ENCODE measurements around the gene COL4A4. TPM values are rescaled to one million over a fixed set of nuclear protein-coding genes. Genes with fewer than 3 reads are reported as not detected.

The COL4A4 gene
- total RNA-seq, 5 donors from 2014 or later (not counting 1 experiment from before 2014, with no cell fraction given), result 0.08 to 0.28 (median 0.20) TPM

DNA sequence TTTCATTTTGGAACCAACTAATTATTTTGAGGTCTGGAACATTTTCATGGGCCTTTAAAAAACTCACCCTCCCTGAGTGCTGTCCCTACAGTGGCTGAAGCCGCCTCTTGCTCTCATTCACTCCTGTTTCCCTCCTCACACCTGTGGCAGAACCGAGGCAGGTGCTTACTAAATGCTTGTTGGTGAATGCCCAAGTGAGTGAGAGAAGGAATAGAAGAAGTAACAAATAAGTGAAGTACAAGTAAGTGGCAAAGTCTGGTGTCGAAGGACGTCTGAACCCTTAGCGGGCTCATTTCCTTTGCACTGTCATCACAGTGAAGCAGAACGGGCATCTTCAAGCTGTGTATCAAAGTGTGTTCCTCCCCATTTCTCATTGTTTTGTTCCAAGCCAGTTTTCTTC lies 192.9 kb downstream of the COL4A4 start:
- no peaks in the 10 kb centered on the region for H3K27me3 ChIP-seq (replicated peaks in 1 of 2; ENCODE audit: control insufficient read depth in 2 of 2, extremely low read depth in 1 of 2, insufficient read depth in 2 of 2, low read length in 1 of 2)
- peak overlapping the region; percentile 26 to 82 for H3K27ac Mint-ChIP-seq
- POLR2A ChIA-PET, result no interaction called here
- no peaks in the 10 kb centered on the region for H3K9me3 Mint-ChIP-seq
- peaks cover 26 to 46% (median 33%) of the 10 kb centered on the region in 3 donors for H3K4me1 Mint-ChIP-seq
- H3K27ac ChIP-seq (ENCODE audit: low read length), result no peak overlapping the region
- 34% methylated on average over 4 of the region's 6 CpGs for WGBS (ENCODE audit: insufficient coverage)
- peak in 1 of 4 experiments; percentile 63 for ATAC-seq (replicated peaks in 1 of 4)
- peaks cover 0 to 9% of the 10 kb centered on the region in 2 experiments for H3K4me1 ChIP-seq (ENCODE audit: control insufficient read depth in 1 of 2, extremely low read depth in 1 of 2, insufficient read depth in 2 of 2, low read length in 2 of 2)
- H3K4me3 Mint-ChIP-seq, result peak overlapping the region in 2 of 3 donors; percentile 43 to 66
- H3K36me3 Mint-ChIP-seq, result peaks cover 50% of the 10 kb centered on the region
- H3K9me3 ChIP-seq, result no peaks in the 10 kb centered on the region
- CTCF ChIA-PET, result no interaction called here
- no peaks in the 10 kb centered on the region for H3K27me3 Mint-ChIP-seq
- peak in 1 of 35 experiments; percentile 10 for DNase-seq
- no peak overlapping the region for H3K4me3 ChIP-seq (ENCODE audit: control insufficient read depth in 1 of 2, extremely low read depth in 1 of 2, low read length in 1 of 2)
- no peaks in the 10 kb centered on the region for H3K36me3 ChIP-seq (ENCODE audit: control insufficient read depth in 2 of 2, extremely low read depth in 1 of 2, insufficient read depth in 1 of 2, low read length in 1 of 2)

DNA sequence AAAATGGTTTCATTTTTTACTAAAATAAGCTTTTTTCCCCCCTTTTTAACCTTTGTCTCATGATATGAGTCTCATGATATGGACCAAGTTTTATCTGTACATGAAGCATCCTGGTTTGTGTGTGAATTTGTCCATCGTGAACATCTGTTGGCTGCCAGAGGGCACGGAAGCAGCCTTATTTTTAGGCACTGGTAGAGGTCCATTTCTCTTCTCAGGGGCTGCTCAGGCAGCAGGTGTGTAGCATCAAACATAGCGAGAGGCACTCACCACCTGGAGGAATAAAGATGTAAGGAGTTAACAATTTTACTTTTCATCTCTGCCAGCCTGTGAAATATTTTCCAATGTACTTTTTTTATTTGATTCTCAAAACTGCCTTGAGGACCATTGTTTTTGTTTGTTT lies 193.6 kb downstream of the COL4A4 start:
- Mint-ChIP-seq H3K4me1 (peaks cover 26 to 43% (median 33%) of the 10 kb centered on the region in 3 donors), H3K9me3 (no peaks in the 10 kb centered on the region), H3K4me3 (peak overlapping the region in 2 of 3 donors; percentile 10 to 66), H3K27me3 (no peaks in the 10 kb centered on the region), H3K36me3 (peaks cover 46% of the 10 kb centered on the region), H3K27ac (peak overlapping the region in 1 of 2 donors; percentile 32)
- ATAC-seq (replicated peaks in 1 of 4) (no peak), DNase-seq (no peak)
- ChIA-PET POLR2A (no interaction called here), CTCF (interaction anchor here in 1 of 2 donors (0.6 kb wide), 1 partner anchor 177 kb away, joined by 3 read pairs; no protein-coding TSS in a partner anchor)
- Histone ChIP-seq H3K36me3 (ENCODE audit: control insufficient read depth in 2 of 2, extremely low read depth in 1 of 2, insufficient read depth in 1 of 2, low read length in 1 of 2) (no peaks in the 10 kb centered on the region), H3K4me1 (ENCODE audit: control insufficient read depth in 1 of 2, extremely low read depth in 1 of 2, insufficient read depth in 2 of 2, low read length in 2 of 2) (peaks cover 0 to 9% of the 10 kb centered on the region in 2 experiments), H3K27ac (ENCODE audit: low read length) (no peak overlapping the region), H3K9me3 (no peaks in the 10 kb centered on the region), H3K27me3 (replicated peaks in 1 of 2; ENCODE audit: control insufficient read depth in 2 of 2, extremely low read depth in 1 of 2, insufficient read depth in 2 of 2, low read length in 1 of 2) (no peaks in the 10 kb centered on the region), H3K4me3 (ENCODE audit: control insufficient read depth in 1 of 2, extremely low read depth in 1 of 2, low read length in 1 of 2) (peak overlapping the region in 1 of 2 donors; percentile 44)
- no CpG with 5 or more reads among the region's 3 CpGs for WGBS (ENCODE audit: insufficient coverage)

DNA sequence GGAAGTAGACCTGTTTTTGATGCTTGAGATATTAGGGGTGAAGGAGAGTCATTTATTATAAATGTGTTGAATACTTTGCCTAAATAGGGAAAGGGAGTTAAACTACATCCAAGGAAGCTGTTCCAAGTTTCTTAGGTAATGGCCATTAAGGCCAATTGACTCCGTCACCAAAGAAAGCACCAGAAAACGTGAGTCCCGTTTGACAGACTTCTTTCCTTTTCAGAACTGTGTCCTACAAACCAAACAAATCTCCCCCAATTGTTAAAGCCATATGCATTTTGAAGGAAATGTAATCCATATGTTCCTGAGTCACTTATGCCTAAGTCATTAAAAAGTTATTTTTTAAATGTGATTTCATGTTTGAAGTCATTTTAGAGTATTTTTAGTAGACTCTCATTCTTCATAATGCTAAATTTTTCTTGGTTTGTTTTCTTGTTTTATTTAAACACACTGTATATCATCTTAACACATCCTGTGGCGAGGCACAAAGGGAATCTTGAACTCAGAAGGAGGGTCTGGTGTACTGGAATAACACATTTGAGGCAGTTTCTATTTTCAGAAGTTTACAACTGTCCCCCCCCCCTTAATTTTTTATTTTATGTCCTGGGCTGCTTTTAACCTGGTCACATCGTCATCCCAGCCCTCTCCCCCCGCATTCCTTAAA lies 194.5 kb downstream of the COL4A4 start:
- peak overlapping the region in 1 of 3 donors; percentile 66 for H3K4me3 Mint-ChIP-seq
- POLR2A ChIA-PET, result no interaction called here

DNA sequence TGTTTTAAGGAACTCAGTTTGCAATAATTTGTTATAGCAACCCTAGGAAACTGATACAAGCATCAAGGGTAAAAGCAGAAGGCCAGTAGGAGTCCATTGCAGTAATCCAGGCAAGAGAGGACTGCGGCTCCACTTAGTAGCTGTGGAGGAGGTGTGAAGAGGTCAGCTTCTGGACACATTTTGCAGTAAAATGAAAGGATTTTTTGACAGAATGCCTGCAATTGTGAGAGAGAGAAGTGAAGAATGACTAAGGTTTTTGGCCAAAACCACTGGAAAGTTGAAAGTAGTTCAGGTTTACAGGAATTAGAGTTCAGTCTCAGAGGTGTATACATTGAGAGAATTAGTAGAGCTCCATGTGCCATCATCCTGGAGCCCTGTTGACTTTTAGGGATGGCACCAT lies 198.6 kb downstream of the COL4A4 start:
- ATAC-seq (replicated peaks in 1 of 4) (no peak), DNase-seq (no peak)
- Mint-ChIP-seq H3K4me1 (peaks cover 11 to 12% (median 12%) of the 10 kb centered on the region in 3 donors), H3K27ac (no peak overlapping the region), H3K9me3 (no peaks in the 10 kb centered on the region), H3K4me3 (no peak overlapping the region), H3K27me3 (no peaks in the 10 kb centered on the region), H3K36me3 (peaks cover 24% of the 10 kb centered on the region)
- H3K36me3 ChIP-seq (ENCODE audit: control insufficient read depth in 2 of 2, extremely low read depth in 1 of 2, insufficient read depth in 1 of 2, low read length in 1 of 2), result no peaks in the 10 kb centered on the region
- H3K27me3 ChIP-seq (replicated peaks in 1 of 2; ENCODE audit: control insufficient read depth in 2 of 2, extremely low read depth in 1 of 2, insufficient read depth in 2 of 2, low read length in 1 of 2), result no peaks in the 10 kb centered on the region
- H3K9me3 ChIP-seq, result no peaks in the 10 kb centered on the region
- H3K4me3 ChIP-seq (ENCODE audit: control insufficient read depth in 1 of 2, extremely low read depth in 1 of 2, low read length in 1 of 2), result no peak overlapping the region
- no peak overlapping the region for H3K27ac ChIP-seq (ENCODE audit: low read length)
- ChIA-PET POLR2A (no interaction called here), CTCF (interaction anchor here in 1 of 2 donors (0.6 kb wide), 1 partner anchor 88 kb away, joined by 3 read pairs; no protein-coding TSS in a partner anchor)
- H3K4me1 ChIP-seq (ENCODE audit: control insufficient read depth in 1 of 2, extremely low read depth in 1 of 2, insufficient read depth in 2 of 2, low read length in 2 of 2), result peaks cover 0 to 5% of the 10 kb centered on the region in 2 experiments
- WGBS (ENCODE audit: insufficient coverage), result 100% methylated on average over 1 of the region's 1 CpG

More for the DNA sequence above, 194.5 kb downstream of the COL4A4 start:
- DNase-seq (no peak), ATAC-seq (replicated peaks in 1 of 4) (no peak)
- CTCF ChIA-PET, result interaction anchor here (0.6 to 0.7 kb wide), 2 partner anchors 167 to 176 kb away, joined by 3 read pairs; no protein-coding TSS in a partner anchor
- H3K4me1 ChIP-seq (ENCODE audit: control insufficient read depth in 1 of 2, extremely low read depth in 1 of 2, insufficient read depth in 2 of 2, low read length in 2 of 2), result peaks cover 0 to 9% of the 10 kb centered on the region in 2 experiments
- no CpG with 5 or more reads among the region's 6 CpGs for WGBS (ENCODE audit: insufficient coverage)
- no peaks in the 10 kb centered on the region for H3K27me3 ChIP-seq (replicated peaks in 1 of 2; ENCODE audit: control insufficient read depth in 2 of 2, extremely low read depth in 1 of 2, insufficient read depth in 2 of 2, low read length in 1 of 2)
- no peaks in the 10 kb centered on the region for H3K36me3 ChIP-seq (ENCODE audit: control insufficient read depth in 2 of 2, extremely low read depth in 1 of 2, insufficient read depth in 1 of 2, low read length in 1 of 2)
- no peaks in the 10 kb centered on the region for H3K9me3 ChIP-seq
- Mint-ChIP-seq H3K27ac (no peak overlapping the region), H3K9me3 (no peaks in the 10 kb centered on the region), H3K36me3 (peaks cover 39% of the 10 kb centered on the region), H3K4me1 (peaks cover 26 to 43% (median 33%) of the 10 kb centered on the region in 3 donors), H3K27me3 (no peaks in the 10 kb centered on the region)
- no peak overlapping the region for H3K4me3 ChIP-seq (ENCODE audit: control insufficient read depth in 1 of 2, extremely low read depth in 1 of 2, low read length in 1 of 2)
- H3K27ac ChIP-seq (ENCODE audit: low read length), result no peak overlapping the region

DNA sequence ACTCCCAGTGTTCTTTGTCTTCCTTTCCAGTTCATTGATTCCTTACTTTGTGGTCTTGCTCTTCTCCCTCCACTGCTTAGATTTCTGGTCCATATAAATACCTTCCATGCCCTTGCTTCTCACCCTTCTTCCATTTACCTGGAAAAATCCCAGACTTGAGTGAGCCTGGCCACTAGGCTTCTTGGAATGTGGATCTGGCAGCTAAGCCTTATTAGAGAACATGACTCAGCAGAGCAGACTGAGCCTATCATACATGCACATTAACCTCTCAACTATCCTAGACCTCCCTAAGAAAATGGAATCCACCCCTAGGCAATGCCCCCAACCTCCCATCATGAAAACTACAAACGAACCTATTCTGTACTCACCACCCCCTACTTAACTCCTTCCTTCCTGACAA lies 200.5 kb downstream of the COL4A4 start:
- Mint-ChIP-seq H3K36me3 (peaks cover 39% of the 10 kb centered on the region), H3K9me3 (peaks cover 0 to 8% (median 2%) of the 10 kb centered on the region in 3 donors), H3K27ac (no peak overlapping the region), H3K4me3 (no peak overlapping the region), H3K4me1 (peaks cover 0 to 2% (median 0%) of the 10 kb centered on the region in 3 donors), H3K27me3 (no peaks in the 10 kb centered on the region)
- Histone ChIP-seq H3K4me1 (ENCODE audit: control insufficient read depth in 1 of 2, extremely low read depth in 1 of 2, insufficient read depth in 2 of 2, low read length in 2 of 2) (no peaks in the 10 kb centered on the region), H3K27me3 (replicated peaks in 1 of 2; ENCODE audit: control insufficient read depth in 2 of 2, extremely low read depth in 1 of 2, insufficient read depth in 2 of 2, low read length in 1 of 2) (no peaks in the 10 kb centered on the region), H3K36me3 (ENCODE audit: control insufficient read depth in 2 of 2, extremely low read depth in 1 of 2, insufficient read depth in 1 of 2, low read length in 1 of 2) (no peaks in the 10 kb centered on the region), H3K27ac (ENCODE audit: low read length) (no peak overlapping the region), H3K9me3 (no peaks in the 10 kb centered on the region), H3K4me3 (ENCODE audit: control insufficient read depth in 1 of 2, extremely low read depth in 1 of 2, low read length in 1 of 2) (no peak overlapping the region)
- ATAC-seq (replicated peaks in 1 of 4) (no peak), DNase-seq (no peak)
- WGBS (ENCODE audit: insufficient coverage), result 40% methylated on average over 1 of the region's 1 CpG
- CTCF ChIA-PET, result no interaction called here
- POLR2A ChIA-PET, result no interaction called here

DNA sequence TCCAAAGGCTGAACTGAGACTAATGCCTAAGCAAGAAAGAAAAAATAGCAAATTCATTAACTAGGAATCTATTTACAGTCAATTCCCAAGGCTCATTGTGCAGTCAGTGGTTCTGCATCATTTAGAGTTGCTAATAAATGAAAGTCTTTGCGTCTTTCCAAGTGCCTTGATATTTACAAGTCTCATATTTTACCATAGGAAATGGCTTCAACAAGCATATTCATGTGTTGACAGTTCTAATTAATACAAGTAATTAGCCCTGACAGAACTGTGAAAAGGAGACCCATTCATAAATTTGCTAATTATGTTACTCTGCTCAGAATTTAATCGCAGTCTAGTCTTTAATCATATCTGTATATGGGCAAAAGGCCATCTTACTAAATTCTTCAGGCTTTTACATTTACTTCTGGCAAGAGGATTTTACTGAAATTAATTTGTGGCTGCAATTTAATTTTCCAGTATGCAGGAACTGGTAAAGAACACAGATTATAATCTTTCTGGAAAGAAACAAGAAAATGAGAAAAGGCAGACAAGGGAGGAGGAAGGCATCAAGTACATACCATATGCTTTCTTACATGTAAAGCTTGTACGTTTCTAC lies 201.7 kb downstream of the COL4A4 start:
- Mint-ChIP-seq H3K27me3 (no peaks in the 10 kb centered on the region), H3K9me3 (peaks cover 4 to 18% (median 7%) of the 10 kb centered on the region in 3 donors), H3K27ac (no peak overlapping the region), H3K36me3 (peaks cover 41% of the 10 kb centered on the region), H3K4me1 (no peaks in the 10 kb centered on the region), H3K4me3 (no peak overlapping the region)
- ChIA-PET POLR2A (no interaction called here), CTCF (no interaction called here)
- DNase-seq, result no peak
- H3K36me3 ChIP-seq (ENCODE audit: control insufficient read depth in 2 of 2, extremely low read depth in 1 of 2, insufficient read depth in 1 of 2, low read length in 1 of 2), result no peaks in the 10 kb centered on the region
- no peak for ATAC-seq (replicated peaks in 1 of 4)
- H3K27me3 ChIP-seq (replicated peaks in 1 of 2; ENCODE audit: control insufficient read depth in 2 of 2, extremely low read depth in 1 of 2, insufficient read depth in 2 of 2, low read length in 1 of 2), result no peaks in the 10 kb centered on the region
- WGBS (ENCODE audit: insufficient coverage), result no CpG with 5 or more reads among the region's 3 CpGs
- no peaks in the 10 kb centered on the region for H3K9me3 ChIP-seq
- H3K4me3 ChIP-seq (ENCODE audit: control insufficient read depth in 1 of 2, extremely low read depth in 1 of 2, low read length in 1 of 2), result no peak overlapping the region
- no peak overlapping the region for H3K27ac ChIP-seq (ENCODE audit: low read length)
- no peaks in the 10 kb centered on the region for H3K4me1 ChIP-seq (ENCODE audit: control insufficient read depth in 1 of 2, extremely low read depth in 1 of 2, insufficient read depth in 2 of 2, low read length in 2 of 2)

All from T-cell (primary cell).